CD14-positive monocyte (primary cell): ENCODE data around the gene MCC. TPM values are rescaled to one million over a fixed set of nuclear protein-coding genes. Genes with fewer than 3 reads are reported as not detected.

Experiments
- DNase-seq, 3 donors: peaks; one replicate each; pipeline ENCODE4 v3.0.0-alpha.2; 2011 to 2022
- H2AFZ ChIP-seq: 2 replicates; pipeline ENCODE4 v1.6.0; 2012; ENCODE audit warnings: mild to moderate bottlenecking, low read depth, low read length, inconsistent platforms; ENCODE audit not compliant: insufficient read depth, poor library complexity, severe bottlenecking
- H3K27ac ChIP-seq, 2 donors: 1 replicate in 1 of 2; 2 replicates in 1 of 2; pipeline ENCODE4 v1.5.1; 2012 to 2013; ENCODE audit warnings: low read length in 2 of 2, control low read depth in 1 of 2, inconsistent platforms in 1 of 2, low read depth in 1 of 2, mild to moderate bottlenecking in 1 of 2
- H3K27me3 ChIP-seq, 2 donors: one replicate each; pipeline versions ENCODE4 v1.6.0 to v1.6.1; 2011 to 2013; ENCODE audit warnings: low read length in 2 of 2; ENCODE audit not compliant: control insufficient read depth in 2 of 2, insufficient read depth in 2 of 2
- H3K36me3 ChIP-seq, 2 donors: replicated peaks in 1 of 2; 1 replicate in 1 of 2; 2 replicates in 1 of 2; pipeline versions ENCODE4 v1.5.1 to v1.6.1; 2012 to 2013; ENCODE audit warnings: low read length in 2 of 2, control low read depth in 1 of 2, inconsistent platforms in 1 of 2, mild to moderate bottlenecking in 1 of 2; ENCODE audit not compliant: insufficient read depth in 2 of 2, control insufficient read depth in 1 of 2
- H3K4me1 ChIP-seq, 2 donors: 1 replicate in 1 of 2; 2 replicates in 1 of 2; pipeline versions ENCODE4 v1.5.1 to v1.6.1; 2012 to 2013; ENCODE audit warnings: low read length in 2 of 2, control low read depth in 1 of 2, inconsistent platforms in 1 of 2, mild to moderate bottlenecking in 1 of 2, moderate library complexity in 1 of 2; ENCODE audit not compliant: insufficient read depth in 2 of 2, control insufficient read depth in 1 of 2
- H3K4me2 ChIP-seq: replicated peaks from 2 replicates; pipeline ENCODE3; 2012; ENCODE audit warnings: low read length, moderate library complexity, mild to moderate bottlenecking; ENCODE audit not compliant: poor library complexity, severe bottlenecking; ENCODE audit errors: extremely low read depth
- H3K4me3 ChIP-seq, 3 experiments: fragments of 200-600 bp in 1 of 3; sonication (generic) in 1 of 3; replicated peaks in 1 of 3; 1 replicate in 2 of 3; 2 replicates in 1 of 3; pipeline ENCODE4 v1.5.1; 2011 to 2013; ENCODE audit warnings: low read length in 3 of 3, mild to moderate bottlenecking in 3 of 3, control low read depth in 2 of 3, low read depth in 2 of 3, inconsistent platforms in 1 of 3, moderate library complexity in 1 of 3
- H3K79me2 ChIP-seq: 2 replicates; pipeline ENCODE4 v1.6.0; 2012; ENCODE audit warnings: mild to moderate bottlenecking, control low read depth, inconsistent platforms, low read length, moderate library complexity; ENCODE audit not compliant: insufficient read depth
- H3K9ac ChIP-seq: 2 replicates; pipeline ENCODE4 v1.6.0; 2017; ENCODE audit warnings: low read length, mild to moderate bottlenecking; ENCODE audit not compliant: insufficient read depth, poor library complexity, severe bottlenecking
- H3K9me3 ChIP-seq, 2 donors: replicated peaks in 1 of 2; 1 replicate in 1 of 2; 2 replicates in 1 of 2; pipeline versions ENCODE4 v1.5.1 to v1.6.1; 2012 to 2013; ENCODE audit warnings: low read length in 2 of 2, control low read depth in 1 of 2; ENCODE audit not compliant: control insufficient read depth in 1 of 2, insufficient read depth in 1 of 2
- H4K20me1 ChIP-seq: 2 replicates; pipeline ENCODE4 v1.6.0; 2012; ENCODE audit warnings: mild to moderate bottlenecking, low read length, control low read depth, moderate library complexity; ENCODE audit not compliant: insufficient read depth
- H3K27ac Mint-ChIP-seq, 7 donors: one replicate each; pipeline ENCODE4 v1.8.0; 2020; ENCODE audit warnings: mild to moderate bottlenecking in 7 of 7, mixed read lengths in 7 of 7, moderate library complexity in 6 of 7, inconsistent platforms in 2 of 7
- H3K27me3 Mint-ChIP-seq, 3 donors: one replicate each; pipeline ENCODE4 v1.8.0; 2021 to 2022; ENCODE audit warnings: low read depth in 3 of 3, mild to moderate bottlenecking in 3 of 3, mixed read lengths in 3 of 3, moderate library complexity in 3 of 3, inconsistent platforms in 1 of 3
- H3K36me3 Mint-ChIP-seq, 2 donors: one replicate each; pipeline ENCODE4 v1.8.0; 2020; ENCODE audit warnings: mixed read lengths in 2 of 2, inconsistent platforms in 1 of 2, mild to moderate bottlenecking in 1 of 2
- H3K4me1 Mint-ChIP-seq: one replicate; pipeline ENCODE4 v1.8.0; 2020; ENCODE audit warnings: mild to moderate bottlenecking, mixed read lengths
- H3K4me3 Mint-ChIP-seq, 2 donors: one replicate each; pipeline ENCODE4 v1.8.0; 2020; ENCODE audit warnings: mild to moderate bottlenecking in 2 of 2, mixed read lengths in 2 of 2, moderate library complexity in 1 of 2
- H3K9me3 Mint-ChIP-seq, 7 donors: one replicate each; pipeline ENCODE4 v1.8.0; 2020 to 2022; ENCODE audit warnings: mixed read lengths in 7 of 7, mild to moderate bottlenecking in 6 of 7, moderate library complexity in 6 of 7, inconsistent platforms in 2 of 7
- WGBS: methylation state at CpG from one replicate; pipeline ENCODE4 v1.1.5; 2013; ENCODE audit warnings: missing lambda C conversion rate; ENCODE audit not compliant: insufficient coverage; 5-methylcytosine and 5-hydroxymethylcytosine counted together
- intact Hi-C, 2 donors: fragments of 100-400 bp; cut with micrococcal nuclease; formaldehyde crosslinking; loops; one replicate each; pipeline versions ENCODE4 v1.15.0 to v1.15.1; 2023
- polyA plus RNA-seq, 3 donors: library from polyadenylated mRNA; depleted of rRNA in 1 of 3; unstranded in 2 of 3; stranded (reverse) in 1 of 3; fragments of 300-500 nt in 2 of 3; fragments of >200 nt in 1 of 3; fragmentation: Illumina TruSeq in 2 of 3; gene quantifications; 1 replicate in 2 of 3; 2 replicates in 1 of 3; pipeline ENCODE4 v1.2.3, GENCODE V29; 2012 to 2021
- TF ChIP-seq, protein P1 (sequence below): fragments of 200-600 bp; IDR thresholded peaks from one replicate; pipeline ENCODE4 v1.8.0; 2022; ENCODE audit warnings: antibody characterized with exemption, mild to moderate bottlenecking

MCC gene
- polyA plus RNA-seq, 3 donors, result 0.09 TPM; not detected in 2

DNA sequence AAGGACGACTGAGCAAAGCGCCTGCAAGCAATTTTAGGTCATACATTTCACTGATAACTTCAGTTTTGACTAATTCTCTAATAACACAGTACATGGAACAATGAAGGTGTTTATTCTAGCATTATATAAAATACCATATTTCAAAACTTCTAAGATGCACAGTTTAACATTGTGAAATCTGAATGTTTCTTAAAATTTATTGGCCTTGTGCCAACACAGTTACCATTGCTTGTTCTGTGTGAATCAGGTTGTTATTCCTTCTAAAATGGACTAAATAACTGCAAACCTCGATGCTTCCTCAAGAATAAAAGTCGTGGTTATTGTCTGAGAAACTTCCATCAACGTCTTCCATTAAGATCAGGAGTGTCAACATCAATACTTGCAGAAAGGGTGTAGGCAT is 8.0 kb downstream of the MCC start:
- intact Hi-C loops, result no loop called here
- H3K27me3 Mint-ChIP-seq, result peaks cover 41 to 72% (median 50%) of the 10 kb centered on the region in 3 donors

DNA sequence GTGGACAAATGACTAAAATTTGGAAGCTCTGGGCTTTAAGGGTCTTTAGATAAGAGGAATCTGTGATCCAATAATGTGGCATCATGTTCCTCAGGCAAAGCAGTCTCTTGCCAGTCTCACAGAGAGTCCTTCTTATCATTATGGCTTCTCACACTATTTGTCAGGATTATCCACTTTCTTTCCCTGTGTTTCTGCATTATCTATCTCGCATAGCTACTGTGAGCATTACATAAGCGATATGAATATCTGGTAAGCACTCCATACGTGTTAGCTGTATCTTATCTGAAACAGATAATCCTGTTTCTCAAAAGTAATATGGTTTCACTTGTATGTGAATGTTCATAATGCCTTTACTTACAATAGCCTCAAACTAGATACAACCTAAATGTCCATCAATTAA is 9.6 kb downstream of the MCC start:
- no peak overlapping the region for H3K27ac ChIP-seq
- no peak for DNase-seq
- H3K4me3 Mint-ChIP-seq, result no peak overlapping the region
- no peaks in the 10 kb centered on the region for H4K20me1 ChIP-seq
- H3K9me3 ChIP-seq, result no peaks in the 10 kb centered on the region
- H3K27me3 Mint-ChIP-seq, result peaks cover 36 to 72% (median 48%) of the 10 kb centered on the region in 3 donors
- no peak overlapping the region for H3K9ac ChIP-seq
- no CpG with 5 or more reads among the region's 3 CpGs for WGBS
- TF ChIP-seq, protein P1, sequence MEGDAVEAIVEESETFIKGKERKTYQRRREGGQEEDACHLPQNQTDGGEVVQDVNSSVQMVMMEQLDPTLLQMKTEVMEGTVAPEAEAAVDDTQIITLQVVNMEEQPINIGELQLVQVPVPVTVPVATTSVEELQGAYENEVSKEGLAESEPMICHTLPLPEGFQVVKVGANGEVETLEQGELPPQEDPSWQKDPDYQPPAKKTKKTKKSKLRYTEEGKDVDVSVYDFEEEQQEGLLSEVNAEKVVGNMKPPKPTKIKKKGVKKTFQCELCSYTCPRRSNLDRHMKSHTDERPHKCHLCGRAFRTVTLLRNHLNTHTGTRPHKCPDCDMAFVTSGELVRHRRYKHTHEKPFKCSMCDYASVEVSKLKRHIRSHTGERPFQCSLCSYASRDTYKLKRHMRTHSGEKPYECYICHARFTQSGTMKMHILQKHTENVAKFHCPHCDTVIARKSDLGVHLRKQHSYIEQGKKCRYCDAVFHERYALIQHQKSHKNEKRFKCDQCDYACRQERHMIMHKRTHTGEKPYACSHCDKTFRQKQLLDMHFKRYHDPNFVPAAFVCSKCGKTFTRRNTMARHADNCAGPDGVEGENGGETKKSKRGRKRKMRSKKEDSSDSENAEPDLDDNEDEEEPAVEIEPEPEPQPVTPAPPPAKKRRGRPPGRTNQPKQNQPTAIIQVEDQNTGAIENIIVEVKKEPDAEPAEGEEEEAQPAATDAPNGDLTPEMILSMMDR, result no peak
- no peak overlapping the region for H3K4me3 ChIP-seq
- peaks cover 0 to 2% (median 0%) of the 10 kb centered on the region in 7 donors for H3K9me3 Mint-ChIP-seq
- H3K4me2 ChIP-seq, result no peak overlapping the region
- no peaks in the 10 kb centered on the region for H3K79me2 ChIP-seq
- no peaks in the 10 kb centered on the region for H3K4me1 ChIP-seq
- intact Hi-C loops, result no loop called here
- no peaks in the 10 kb centered on the region for H3K36me3 ChIP-seq
- H3K4me1 Mint-ChIP-seq, result no peaks in the 10 kb centered on the region
- no peak overlapping the region for H3K27ac Mint-ChIP-seq
- peaks cover 66 to 88% of the 10 kb centered on the region in 2 donors for H3K27me3 ChIP-seq
- no peaks in the 10 kb centered on the region for H3K36me3 Mint-ChIP-seq
- no peak overlapping the region for H2AFZ ChIP-seq

More for the DNA sequence above, 8.0 kb downstream of the MCC start:
- Mint-ChIP-seq H3K36me3 (no peaks in the 10 kb centered on the region), H3K27ac (no peak overlapping the region), H3K4me1 (no peaks in the 10 kb centered on the region), H3K4me3 (no peak overlapping the region), H3K9me3 (peaks cover 0 to 2% (median 0%) of the 10 kb centered on the region in 7 donors)
- Histone ChIP-seq H4K20me1 (no peaks in the 10 kb centered on the region), H3K27me3 (peaks cover 72 to 87% of the 10 kb centered on the region in 2 donors), H3K27ac (no peak overlapping the region), H3K4me2 (no peak overlapping the region), H3K9me3 (peaks cover 0 to under 1% of the 10 kb centered on the region in 2 donors), H3K79me2 (no peaks in the 10 kb centered on the region), H3K4me3 (no peak overlapping the region), H3K4me1 (no peaks in the 10 kb centered on the region), H3K9ac (no peak overlapping the region), H3K36me3 (no peaks in the 10 kb centered on the region), H2AFZ (no peak overlapping the region)
- no CpG with 5 or more reads among the region's 5 CpGs for WGBS
- no peak for DNase-seq
- TF ChIP-seq, protein P1, result no peak
